ENCODE measurements around the gene TMEM266. TPM values are rescaled to one million over a fixed set of nuclear protein-coding genes. Genes with fewer than 3 reads are reported as not detected.

The TMEM266 gene
- total RNA-seq, 2 experiments from 2014 or later = not detected

GRCh38 chr15:76116138-76116885, 56.5 kb downstream of the TMEM266 start:
- Mint-ChIP-seq H3K27me3 (peaks cover 12% of the 10 kb centered on the region), H3K27ac (no peak overlapping the region), H3K4me1 (ENCODE audit: low read depth) (no peaks in the 10 kb centered on the region), H3K4me3 (no peak overlapping the region), H3K9me3 (no peaks in the 10 kb centered on the region), H3K36me3 (ENCODE audit: low read depth) (no peaks in the 10 kb centered on the region)
- Histone ChIP-seq H3K4me1 (ENCODE audit: insufficient read depth, low read length) (no peaks in the 10 kb centered on the region), H3K27me3 (ENCODE audit: control insufficient read depth in 1 of 2, insufficient read depth in 2 of 2, low read length in 2 of 2) (peaks cover 0 to 2% of the 10 kb centered on the region in 2 experiments), H3K9me3 (ENCODE audit: control insufficient read depth in 1 of 2, insufficient read depth in 1 of 2, low read length in 2 of 2) (no peaks in the 10 kb centered on the region), H3K27ac (ENCODE audit: low read depth in 1 of 2, low read length in 2 of 2) (no peak overlapping the region), H3K4me3 (ENCODE audit: low read length) (no peak overlapping the region), H3K36me3 (ENCODE audit: insufficient read depth, low read length) (no peaks in the 10 kb centered on the region)
- ChIA-PET POLR2A (no interaction called here), CTCF (no interaction called here)
- DNase-seq (no peak), ATAC-seq (ENCODE audit: poor library complexity) (no peak)
- intact Hi-C loops (cut with DNase I, micrococcal nuclease) = no loop called here
- TF ChIP-seq, protein P1, sequence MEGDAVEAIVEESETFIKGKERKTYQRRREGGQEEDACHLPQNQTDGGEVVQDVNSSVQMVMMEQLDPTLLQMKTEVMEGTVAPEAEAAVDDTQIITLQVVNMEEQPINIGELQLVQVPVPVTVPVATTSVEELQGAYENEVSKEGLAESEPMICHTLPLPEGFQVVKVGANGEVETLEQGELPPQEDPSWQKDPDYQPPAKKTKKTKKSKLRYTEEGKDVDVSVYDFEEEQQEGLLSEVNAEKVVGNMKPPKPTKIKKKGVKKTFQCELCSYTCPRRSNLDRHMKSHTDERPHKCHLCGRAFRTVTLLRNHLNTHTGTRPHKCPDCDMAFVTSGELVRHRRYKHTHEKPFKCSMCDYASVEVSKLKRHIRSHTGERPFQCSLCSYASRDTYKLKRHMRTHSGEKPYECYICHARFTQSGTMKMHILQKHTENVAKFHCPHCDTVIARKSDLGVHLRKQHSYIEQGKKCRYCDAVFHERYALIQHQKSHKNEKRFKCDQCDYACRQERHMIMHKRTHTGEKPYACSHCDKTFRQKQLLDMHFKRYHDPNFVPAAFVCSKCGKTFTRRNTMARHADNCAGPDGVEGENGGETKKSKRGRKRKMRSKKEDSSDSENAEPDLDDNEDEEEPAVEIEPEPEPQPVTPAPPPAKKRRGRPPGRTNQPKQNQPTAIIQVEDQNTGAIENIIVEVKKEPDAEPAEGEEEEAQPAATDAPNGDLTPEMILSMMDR (IDR thresholded peaks at IDR 0.05) = no peak

GRCh38 chr15:76117181-76117580, 57.4 kb downstream of the TMEM266 start:
- Mint-ChIP-seq H3K36me3 (ENCODE audit: low read depth) (no peaks in the 10 kb centered on the region), H3K27me3 (peaks cover 11% of the 10 kb centered on the region), H3K4me3 (no peak overlapping the region), H3K27ac (no peak overlapping the region), H3K4me1 (ENCODE audit: low read depth) (no peaks in the 10 kb centered on the region), H3K9me3 (no peaks in the 10 kb centered on the region)
- intact Hi-C loops (cut with DNase I, micrococcal nuclease) = no loop called here
- ATAC-seq (ENCODE audit: poor library complexity) (no peak), DNase-seq (no peak)
- no peak overlapping the region for H3K4me3 ChIP-seq (ENCODE audit: low read length)
- ChIA-PET CTCF (no interaction called here), POLR2A (no interaction called here)
- H3K4me1 ChIP-seq (ENCODE audit: insufficient read depth, low read length) = no peaks in the 10 kb centered on the region
- TF ChIP-seq, protein P1 (IDR thresholded peaks at IDR 0.05) = no peak
- peaks cover 0 to 2% of the 10 kb centered on the region in 2 experiments for H3K27me3 ChIP-seq (ENCODE audit: control insufficient read depth in 1 of 2, insufficient read depth in 2 of 2, low read length in 2 of 2)
- no peaks in the 10 kb centered on the region for H3K9me3 ChIP-seq (ENCODE audit: control insufficient read depth in 1 of 2, insufficient read depth in 1 of 2, low read length in 2 of 2)
- H3K36me3 ChIP-seq (ENCODE audit: insufficient read depth, low read length) = no peaks in the 10 kb centered on the region
- H3K27ac ChIP-seq (ENCODE audit: low read depth in 1 of 2, low read length in 2 of 2) = no peak overlapping the region

DNA sequence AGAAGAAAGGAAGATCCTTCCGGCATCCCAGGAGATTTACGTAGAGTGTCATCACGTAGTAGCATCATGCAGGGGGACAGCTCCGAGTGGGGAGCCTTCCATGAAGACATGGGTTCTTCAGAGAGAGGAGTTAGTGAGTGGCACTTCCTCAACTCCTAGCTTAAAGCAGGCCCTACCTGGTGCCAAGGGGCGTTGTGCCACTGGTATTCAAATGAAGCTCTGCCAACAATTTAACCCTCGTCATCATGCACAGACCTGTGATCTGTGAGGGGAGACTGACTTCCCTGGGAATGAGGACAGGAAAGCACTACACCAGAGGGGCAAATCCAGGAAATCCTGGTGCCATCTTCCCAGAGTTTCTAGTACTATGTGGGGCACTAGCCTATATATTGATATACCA, 59.0 kb downstream of the TMEM266 start:
- Mint-ChIP-seq H3K27me3 (peaks cover 25% of the 10 kb centered on the region), H3K36me3 (ENCODE audit: low read depth) (no peaks in the 10 kb centered on the region), H3K4me3 (no peak overlapping the region), H3K4me1 (ENCODE audit: low read depth) (no peaks in the 10 kb centered on the region), H3K27ac (no peak overlapping the region), H3K9me3 (no peaks in the 10 kb centered on the region)
- Histone ChIP-seq H3K4me3 (ENCODE audit: low read length) (no peak overlapping the region), H3K9me3 (ENCODE audit: control insufficient read depth in 1 of 2, insufficient read depth in 1 of 2, low read length in 2 of 2) (no peaks in the 10 kb centered on the region), H3K27ac (ENCODE audit: low read depth in 1 of 2, low read length in 2 of 2) (no peak overlapping the region), H3K36me3 (ENCODE audit: insufficient read depth, low read length) (no peaks in the 10 kb centered on the region), H3K4me1 (ENCODE audit: insufficient read depth, low read length) (no peaks in the 10 kb centered on the region), H3K27me3 (ENCODE audit: control insufficient read depth in 1 of 2, insufficient read depth in 2 of 2, low read length in 2 of 2) (peaks cover 0 to 2% of the 10 kb centered on the region in 2 experiments)
- intact Hi-C loops (cut with DNase I, micrococcal nuclease) = no loop called here
- ATAC-seq (ENCODE audit: poor library complexity) (no peak), DNase-seq (no peak)
- ChIA-PET POLR2A (no interaction called here), CTCF (no interaction called here)
- TF ChIP-seq, protein P1 (IDR thresholded peaks at IDR 0.05) = no peak

Data from CD4-positive, alpha-beta T cell (primary cell).